ENCODE data around the gene TLR8. TPM values are rescaled to one million over a fixed set of nuclear protein-coding genes. Genes with fewer than 3 reads are reported as not detected.
A peak's percentile ranks its signal among the peaks of the same experiment; 100 is the strongest.

TLR8 gene
- total and polyA plus RNA-seq, 11 donors: 0.04 to 9.7 (median 0.52) TPM

GRCh38 chrX:12955882-12956703, 49.7 kb downstream of the TLR8 start:
- ATAC-seq: peak; percentile 67 to 91 (median 86)
- TF ChIP-seq POLR2A (IDR thresholded peaks at IDR 0.05) (no peak), CTCF (IDR thresholded peaks at IDR 0.05) (no peak)

GRCh38 chrX:12956704-12957534, 50.5 kb downstream of the TLR8 start:
- peaks cover 0 to 5% (median 0%) of the 10 kb centered on the region in 9 donors for H3K27me3 ChIP-seq
- intact Hi-C loops (cut with DNase I): loop anchor here in 2 of 10 donors (5.0 to 10.0 kb wide), 2 partner anchors 690 to 1078 kb away; no protein-coding TSS in a partner anchor
- no peaks in the 10 kb centered on the region for H3K36me3 ChIP-seq
- peak overlapping the region in 3 of 12 donors; percentile 4 to 45 (median 30) for H3K4me3 ChIP-seq
- H3K9me3 ChIP-seq: no peaks in the 10 kb centered on the region
- no peak for DNase-seq
- peaks cover 0 to 60% (median 8%) of the 10 kb centered on the region in 12 donors for H3K4me1 ChIP-seq
- H3K27ac ChIP-seq: peak overlapping the region; percentile 46 to 92 (median 75)
- peak; percentile 15 to 80 (median 60) for ATAC-seq
- 57 to 66% (median 64%) methylated on average over 8 of the region's 8 CpGs for WGBS, 4 donors
- TF ChIP-seq CTCF (IDR thresholded peaks at IDR 0.05) (no peak), POLR2A (IDR thresholded peaks at IDR 0.05) (no peak)

More at GRCh38 chrX:12955882-12956703, 49.7 kb downstream of the TLR8 start:
- WGBS, 4 donors: 50 to 62% (median 56%) methylated on average over 20 of the region's 20 CpGs
- Histone ChIP-seq H3K4me1 (peaks cover 0 to 59% (median 8%) of the 10 kb centered on the region in 12 donors), H3K4me3 (peak overlapping the region in 3 of 12 donors; percentile 4 to 45 (median 30)), H3K36me3 (no peaks in the 10 kb centered on the region), H3K27ac (peak overlapping the region; percentile 46 to 92 (median 75)), H3K9me3 (no peaks in the 10 kb centered on the region), H3K27me3 (peaks cover 0 to 5% (median 0%) of the 10 kb centered on the region in 9 donors)
- peak in 4 of 5 donors; percentile 43 to 76 (median 62) for DNase-seq
- intact Hi-C loops (cut with DNase I): loop anchor here in 2 of 10 donors (5.0 to 10.0 kb wide), 2 partner anchors 691 to 1079 kb away; no protein-coding TSS in a partner anchor

GRCh38 chrX:12958059-12958458, 51.6 kb downstream of the TLR8 start:
- Histone ChIP-seq H3K27ac (peak overlapping the region in 2 of 12 donors; percentile 79 to 92), H3K4me3 (no peak overlapping the region), H3K36me3 (no peaks in the 10 kb centered on the region), H3K9me3 (no peaks in the 10 kb centered on the region), H3K27me3 (peaks cover 0 to 5% (median 0%) of the 10 kb centered on the region in 9 donors), H3K4me1 (peaks cover 0 to 63% (median 8%) of the 10 kb centered on the region in 12 donors)
- TF ChIP-seq CTCF (IDR thresholded peaks at IDR 0.05) (no peak), POLR2A (IDR thresholded peaks at IDR 0.05) (no peak)
- no peak for DNase-seq
- intact Hi-C loops (cut with DNase I): loop anchor here in 2 of 10 donors (5.0 to 10.0 kb wide), 2 partner anchors 689 to 1077 kb away; no protein-coding TSS in a partner anchor
- ATAC-seq: no peak
- 49 to 68% (median 58%) methylated on average over 5 of the region's 5 CpGs for WGBS, 4 donors

Data from heart left ventricle (tissue), 16 donors.